Fibroblast of skin of left quadriceps (primary cell): Measurements from ENCODE around the gene CACNA1D.

Experiments
- DNase-seq, 2 experiments: peaks; one replicate each; pipeline ENCODE4 v3.0.0-alpha.2; 2013; ENCODE audit warnings: low read depth in 2 of 2

Gene CACNA1D

GRCh38 chr3:53778153-53778552 lies 283.7 kb downstream of the CACNA1D start:
- DNase-seq = no peak

- no peak for DNase-seq
Measured at GRCh38 chr3:53780171-53780570, 285.8 kb downstream of the CACNA1D start.

GRCh38 chr3:53780806-53781205 lies 286.4 kb downstream of the CACNA1D start:
- no peak for DNase-seq

GRCh38 chr3:53787016-53787415 lies 292.6 kb downstream of the CACNA1D start:
- DNase-seq = no peak

GRCh38 chr3:53788038-53788437 lies 293.6 kb downstream of the CACNA1D start:
- no peak for DNase-seq

GRCh38 chr3:53789459-53789858 lies 295.0 kb downstream of the CACNA1D start:
- DNase-seq = no peak

GRCh38 chr3:53790470-53790869 lies 296.1 kb downstream of the CACNA1D start:
- no peak for DNase-seq

- DNase-seq = no peak
Measured at GRCh38 chr3:53791317-53791716, 296.9 kb downstream of the CACNA1D start.

- DNase-seq = no peak
Measured at GRCh38 chr3:53792866-53793265, 298.5 kb downstream of the CACNA1D start.

GRCh38 chr3:53794597-53794996 lies 300.2 kb downstream of the CACNA1D start:
- no peak for DNase-seq

- no peak for DNase-seq
Measured at GRCh38 chr3:53795176-53795575, 300.8 kb downstream of the CACNA1D start.

GRCh38 chr3:53795789-53796560 lies 301.6 kb downstream of the CACNA1D start:
- DNase-seq = no peak

GRCh38 chr3:53798144-53798543 lies 303.7 kb downstream of the CACNA1D start:
- no peak for DNase-seq

- DNase-seq = no peak
Measured at GRCh38 chr3:53799338-53799865, 305.0 kb downstream of the CACNA1D start.

- no peak for DNase-seq
Measured at GRCh38 chr3:53800041-53800906, 305.9 kb downstream of the CACNA1D start.

- no peak for DNase-seq
Measured at GRCh38 chr3:53801319-53801718, 306.9 kb downstream of the CACNA1D start.

- no peak for DNase-seq
Measured at GRCh38 chr3:53802256-53802880, 308.0 kb downstream of the CACNA1D start.

GRCh38 chr3:53803124-53803815 lies 308.9 kb downstream of the CACNA1D start:
- no peak for DNase-seq

- peak; percentile 12 for DNase-seq
Measured at GRCh38 chr3:53803816-53804695, 309.6 kb downstream of the CACNA1D start.

- peak; percentile 74 to 75 for DNase-seq
Measured at GRCh38 chr3:53804697-53805462, 310.5 kb downstream of the CACNA1D start.
